ENCODE measurements around the gene ADAR. TPM values are rescaled to one million over a fixed set of nuclear protein-coding genes. Genes with fewer than 3 reads are reported as not detected.

ADAR gene
- polyA plus RNA-seq, 4 donors = 132 to 153 (median 142) TPM

DNA sequence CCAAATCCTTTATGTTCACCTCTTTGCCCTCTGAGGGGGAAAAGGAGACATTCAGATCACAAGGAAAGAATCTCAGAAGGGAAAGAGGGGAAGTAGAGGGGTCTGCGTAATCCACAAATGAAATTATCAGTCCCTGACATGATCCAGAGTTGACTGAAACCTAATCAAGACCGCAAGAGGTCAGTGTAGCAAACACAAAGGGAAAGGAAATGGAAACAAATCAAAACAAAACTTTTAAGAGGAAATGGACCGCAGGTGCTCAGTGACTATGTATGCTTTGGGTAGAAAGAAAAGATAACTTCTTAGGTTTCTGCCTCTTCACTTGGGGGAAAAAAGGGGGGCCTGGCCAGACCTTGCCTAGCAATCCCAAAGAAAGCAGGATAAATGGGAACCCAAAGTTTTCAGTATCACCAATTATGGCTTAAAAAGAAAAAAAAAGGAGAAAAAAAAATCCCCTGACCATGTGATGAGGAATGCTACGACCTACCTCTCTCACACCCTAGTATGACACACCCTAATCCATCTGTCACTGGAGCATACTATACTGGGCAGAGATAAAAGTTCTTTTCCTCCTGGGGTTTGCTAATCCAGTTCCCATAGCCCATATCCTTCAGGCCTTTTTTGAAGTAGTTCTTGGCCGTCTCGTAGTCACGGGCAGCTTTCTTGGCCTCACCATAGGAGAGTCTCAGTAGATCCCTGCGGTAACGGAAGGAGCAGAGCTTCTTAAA is 23.6 kb downstream of the ADAR start:
- DNase-seq (ENCODE audit: low read depth in 4 of 4, low spot score in 2 of 4) = no peak

DNA sequence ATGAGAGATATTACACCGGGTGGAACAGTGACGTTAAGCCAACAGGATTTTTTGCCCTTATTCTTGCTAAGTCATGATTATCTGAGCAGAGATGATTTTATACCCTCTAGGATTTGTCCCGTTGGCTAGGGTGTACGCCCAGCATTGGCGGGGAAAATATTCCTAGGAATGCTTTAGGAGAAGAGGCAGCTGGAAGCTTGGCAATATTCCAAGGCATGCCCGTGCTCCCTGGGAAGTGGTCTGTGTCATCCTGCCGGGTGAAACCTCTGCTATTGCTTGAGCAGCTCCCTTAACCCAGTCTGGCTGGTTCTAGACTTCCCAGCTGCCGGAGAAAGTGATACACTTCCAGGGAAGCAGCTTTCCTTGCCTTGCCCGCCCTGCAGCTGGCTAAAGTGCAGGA is 24.2 kb downstream of the ADAR start:
- DNase-seq (ENCODE audit: low read depth in 4 of 4, low spot score in 2 of 4) = no peak

GRCh38 chr1:154582885-154583284 is 25.1 kb downstream of the ADAR start:
- no peak for DNase-seq (ENCODE audit: low read depth in 4 of 4, low spot score in 2 of 4)

- DNase-seq (ENCODE audit: low read depth in 4 of 4, low spot score in 2 of 4) = no peak
These were observed 26.2 kb downstream of the ADAR start for GRCh38 chr1:154581766-154582165.

DNA sequence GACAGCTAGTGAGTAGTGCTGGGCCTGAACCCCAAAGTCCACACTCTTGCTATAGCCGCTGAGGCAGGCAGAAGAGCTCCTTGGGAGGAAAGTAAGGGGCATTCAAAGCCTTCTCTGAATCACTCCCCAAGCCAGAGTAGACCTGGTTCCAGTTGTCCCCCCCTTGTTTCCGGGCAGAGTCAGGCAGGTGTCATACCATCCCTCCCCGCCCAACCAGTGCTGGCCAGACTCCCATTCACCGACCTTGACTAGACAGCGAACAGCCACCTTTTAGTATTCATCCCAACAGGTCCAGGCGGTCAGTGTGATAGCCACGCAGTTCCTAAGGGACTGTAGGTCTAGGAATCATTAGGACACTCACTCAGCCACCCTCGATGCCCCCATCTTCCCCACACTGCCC is 28.6 kb downstream of the ADAR start:
- DNase-seq (ENCODE audit: low read depth in 4 of 4, low spot score in 2 of 4) = no peak

DNA sequence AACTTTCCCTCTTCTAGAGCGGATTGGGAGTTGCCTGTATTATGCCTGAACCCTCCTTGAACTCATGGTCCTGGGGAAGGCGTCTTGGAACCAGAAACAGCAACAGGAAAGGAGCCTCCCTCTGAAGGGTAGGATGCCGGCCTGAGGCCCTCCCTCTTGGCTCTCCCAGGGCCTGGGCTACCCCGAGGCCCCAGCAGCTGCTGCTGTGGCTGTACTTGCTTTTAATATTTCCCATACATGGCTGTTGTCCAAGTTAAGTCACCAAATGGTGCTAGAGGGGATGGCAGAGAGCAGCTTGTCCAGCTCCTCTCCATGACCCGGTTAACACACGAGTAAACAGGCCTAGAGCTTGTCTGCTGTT is 29.9 kb downstream of the ADAR start:
- DNase-seq (ENCODE audit: low read depth in 4 of 4, low spot score in 2 of 4) = no peak

DNA sequence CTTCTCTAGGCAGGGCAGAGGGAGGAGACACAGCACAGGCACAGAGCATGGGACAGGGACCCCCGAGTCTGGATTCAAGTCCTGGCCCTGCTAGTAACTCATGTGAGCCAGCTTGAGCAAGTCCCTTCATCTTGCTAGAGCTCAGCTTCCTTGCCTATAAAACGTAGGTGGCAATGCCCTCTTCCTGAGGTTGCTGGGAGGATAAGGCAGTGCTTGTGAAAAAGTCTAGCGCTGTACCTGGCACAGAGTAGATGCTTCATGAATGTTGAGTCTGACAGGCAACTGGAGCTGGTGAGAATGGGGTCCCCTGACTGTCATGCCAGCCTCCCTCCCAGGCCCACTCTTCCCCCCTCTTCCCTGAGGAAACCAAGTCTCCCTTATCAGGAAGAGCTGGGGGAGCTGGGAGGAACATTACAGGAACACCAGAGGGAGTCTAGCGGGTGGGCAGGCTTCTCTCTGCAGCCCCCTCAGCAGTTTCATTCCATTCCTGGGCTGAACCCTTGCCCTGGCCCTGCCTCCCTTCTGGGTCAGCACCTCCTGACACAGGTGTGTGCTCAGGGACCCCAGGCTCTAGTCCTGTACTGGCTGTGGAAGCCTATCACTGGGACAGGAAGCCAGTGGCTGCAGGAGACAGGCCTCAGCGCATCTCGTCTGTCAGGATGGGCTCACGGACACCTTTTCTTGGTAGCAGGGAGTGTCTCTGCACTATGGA is 30.5 kb downstream of the ADAR start:
- no peak for DNase-seq (ENCODE audit: low read depth in 4 of 4, low spot score in 2 of 4)

- DNase-seq (ENCODE audit: low read depth in 4 of 4, low spot score in 2 of 4) = no peak
These were observed 31.9 kb downstream of the ADAR start for GRCh38 chr1:154575951-154576566.

GRCh38 chr1:154575147-154575927 is 32.6 kb downstream of the ADAR start:
- DNase-seq (ENCODE audit: low read depth in 4 of 4, low spot score in 2 of 4) = no peak

GRCh38 chr1:154574716-154575115 is 33.3 kb downstream of the ADAR start:
- DNase-seq (ENCODE audit: low read depth in 4 of 4, low spot score in 2 of 4) = no peak

GRCh38 chr1:154573168-154573510 is 34.8 kb downstream of the ADAR start:
- no peak for DNase-seq (ENCODE audit: low read depth in 4 of 4, low spot score in 2 of 4)

- no peak for DNase-seq (ENCODE audit: low read depth in 4 of 4, low spot score in 2 of 4)
These were observed 35.4 kb downstream of the ADAR start for GRCh38 chr1:154572468-154573167.

DNA sequence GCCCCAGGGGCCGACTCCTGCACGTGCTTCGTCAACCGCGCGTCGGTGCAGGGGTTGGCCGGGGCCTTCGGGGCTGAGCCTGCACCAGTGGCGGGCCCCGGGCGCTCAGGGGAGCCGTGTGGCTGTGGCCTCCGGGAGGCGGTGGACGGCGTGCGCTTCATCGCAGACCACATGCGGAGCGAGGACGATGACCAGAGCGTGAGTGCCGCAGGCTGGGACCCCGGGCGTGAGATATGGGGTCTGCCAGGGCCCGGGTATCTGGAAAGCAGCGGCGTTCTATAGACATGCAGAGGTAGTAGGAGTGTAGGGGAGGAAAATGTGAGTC is 36.1 kb downstream of the ADAR start:
- no peak for DNase-seq (ENCODE audit: low read depth in 4 of 4, low spot score in 2 of 4)

- DNase-seq (ENCODE audit: low read depth in 4 of 4, low spot score in 2 of 4) = no peak
These were observed 36.6 kb downstream of the ADAR start for GRCh38 chr1:154571244-154571963.

DNA sequence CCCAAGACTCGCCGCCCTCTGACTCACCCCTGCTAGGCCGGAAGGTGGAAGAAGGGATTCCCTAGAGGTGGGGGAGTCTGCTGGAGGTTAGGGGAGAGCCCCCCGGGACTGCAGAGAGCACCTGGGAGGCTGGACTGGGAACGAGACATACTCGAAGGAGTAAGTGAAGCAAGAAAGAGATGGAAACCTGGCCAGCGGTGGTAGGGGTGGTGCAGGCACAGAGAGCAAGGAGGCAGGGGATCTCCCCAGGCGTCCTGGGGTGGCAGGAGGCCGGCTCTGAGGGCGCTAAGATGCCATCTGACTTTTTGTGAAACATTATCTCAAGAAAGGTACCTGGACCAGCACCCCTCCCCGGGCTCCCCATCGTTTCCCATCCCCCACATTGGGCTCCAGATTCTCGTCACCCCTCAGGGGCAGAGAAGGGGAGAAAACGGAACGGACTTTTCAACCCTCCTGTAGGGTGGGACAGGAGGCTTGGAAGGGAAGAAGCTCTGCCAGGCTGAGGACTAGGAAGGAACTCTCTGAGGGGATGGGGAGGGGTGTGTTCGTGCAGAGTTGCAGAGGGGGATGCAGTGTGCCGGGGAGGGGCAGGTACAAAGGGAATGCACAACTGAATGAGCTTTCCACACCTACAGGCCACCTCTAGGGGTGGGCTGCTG is 39.7 kb downstream of the ADAR start:
- DNase-seq (ENCODE audit: low read depth in 4 of 4, low spot score in 2 of 4) = no peak

DNA sequence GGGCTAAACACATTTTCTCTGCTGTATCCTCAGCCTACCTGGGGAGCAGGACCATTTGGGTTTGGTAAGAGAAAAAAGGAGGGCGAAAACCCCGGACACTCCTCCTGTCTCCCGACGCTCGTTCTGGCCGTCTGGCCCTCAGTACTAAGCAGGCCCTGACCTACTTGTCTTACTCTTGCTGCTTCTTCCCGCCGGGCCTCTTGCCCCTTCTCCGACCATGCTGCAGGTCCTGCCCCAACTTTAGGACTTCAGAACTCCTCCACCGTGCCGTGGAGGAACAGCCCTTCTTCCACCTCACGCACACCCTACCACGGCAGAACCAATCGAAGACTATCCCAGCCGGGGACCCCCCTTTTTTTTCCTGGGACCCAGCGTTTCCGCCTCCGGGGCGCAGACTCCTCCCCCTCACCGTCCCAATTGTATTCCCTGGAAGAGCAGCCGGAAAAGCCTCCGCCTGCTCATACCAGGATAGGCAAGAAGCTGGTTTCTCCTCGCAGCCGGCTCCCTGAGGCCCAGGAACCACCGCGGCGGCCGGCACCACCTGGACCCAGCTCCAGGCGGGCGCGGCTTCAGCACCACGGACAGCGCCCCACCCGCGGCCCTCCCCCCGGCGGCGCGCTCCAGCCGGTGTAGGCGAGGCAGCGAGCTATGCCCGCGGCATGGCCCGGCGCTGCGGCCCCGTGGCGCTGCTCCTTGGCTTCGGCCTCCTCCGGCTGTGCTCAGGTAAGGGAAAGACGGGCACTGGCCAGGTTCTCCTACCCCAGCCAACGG is 40.4 kb downstream of the ADAR start, which contains the start of gene CHRNB2:
TSS of gene CHRNB2 (plus strand) at position 393 of the 771 bp plus-strand sequence. CDS start at position 660, 267 bp downstream.
- peak in 3 of 4 donors; percentile 41 to 58 (median 46) for DNase-seq (ENCODE audit: low read depth in 4 of 4, low spot score in 2 of 4)

- no peak for DNase-seq (ENCODE audit: low read depth in 4 of 4, low spot score in 2 of 4)
These were observed 42.1 kb downstream of the ADAR start for GRCh38 chr1:154565876-154566275.

DNA sequence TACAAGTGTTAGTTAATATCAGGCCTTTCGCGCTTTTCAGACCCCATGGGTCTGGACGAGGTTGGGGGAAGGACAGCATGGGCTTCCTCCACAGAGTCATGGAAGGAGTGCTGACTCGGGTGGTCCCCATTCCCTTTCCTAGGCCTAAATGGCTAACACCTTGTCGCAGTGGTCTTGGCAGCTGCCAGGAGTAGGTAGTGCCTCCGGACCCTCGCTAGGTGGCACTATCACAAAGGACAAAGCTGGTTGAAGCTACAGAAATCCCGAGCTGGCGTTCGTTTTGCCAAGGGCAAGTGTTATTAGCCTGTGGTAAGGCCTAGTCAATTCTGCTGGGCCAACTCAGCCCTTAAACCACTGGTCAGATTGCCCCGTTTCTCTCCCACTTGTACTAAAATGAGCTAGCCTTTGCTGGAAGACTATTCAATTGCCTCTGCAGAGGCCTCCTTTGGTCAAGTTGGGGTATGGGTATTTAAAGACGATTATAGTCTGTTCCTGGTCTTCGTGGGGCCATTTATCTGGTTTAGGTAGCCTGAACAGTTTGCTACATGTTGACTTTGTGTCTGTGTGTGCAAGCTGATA is 48.4 kb downstream of the ADAR start:
- DNase-seq (ENCODE audit: low read depth in 4 of 4, low spot score in 2 of 4) = peak; percentile 77 to 90 (median 85)
